Suprapubic skin (tissue), 4 donors: ENCODE results near the gene EVL.

Source experiments
- CTCF ChIP-seq, 2 donors: fragments of 200-600 bp in 1 of 2; fragments of 450-650 bp in 1 of 2; sonication (generic) in 1 of 2; IDR thresholded peaks; one replicate each; pipeline ENCODE4 v1.5.1; 2016 to 2019; ENCODE audit warnings: antibody characterized with exemption in 2 of 2, mild to moderate bottlenecking in 1 of 2, moderate library complexity in 1 of 2
- EP300 ChIP-seq: sonication (generic); formaldehyde crosslinking; IDR thresholded peaks from one replicate; pipeline ENCODE4 v1.6.1; 2017; ENCODE audit warnings: antibody characterized with exemption
- POLR2A ChIP-seq, 2 donors: fragments of 450-650 bp; IDR thresholded peaks; one replicate each; pipeline ENCODE4 v1.6.1; 2017; ENCODE audit warnings: antibody characterized with exemption in 2 of 2, mild to moderate bottlenecking in 2 of 2, moderate library complexity in 2 of 2
- POLR2AphosphoS5 ChIP-seq, 3 donors: sonication (generic); formaldehyde crosslinking; IDR thresholded peaks; one replicate each; pipeline ENCODE4 v1.6.1; 2017; ENCODE audit warnings: antibody characterized with exemption in 3 of 3

DNA sequence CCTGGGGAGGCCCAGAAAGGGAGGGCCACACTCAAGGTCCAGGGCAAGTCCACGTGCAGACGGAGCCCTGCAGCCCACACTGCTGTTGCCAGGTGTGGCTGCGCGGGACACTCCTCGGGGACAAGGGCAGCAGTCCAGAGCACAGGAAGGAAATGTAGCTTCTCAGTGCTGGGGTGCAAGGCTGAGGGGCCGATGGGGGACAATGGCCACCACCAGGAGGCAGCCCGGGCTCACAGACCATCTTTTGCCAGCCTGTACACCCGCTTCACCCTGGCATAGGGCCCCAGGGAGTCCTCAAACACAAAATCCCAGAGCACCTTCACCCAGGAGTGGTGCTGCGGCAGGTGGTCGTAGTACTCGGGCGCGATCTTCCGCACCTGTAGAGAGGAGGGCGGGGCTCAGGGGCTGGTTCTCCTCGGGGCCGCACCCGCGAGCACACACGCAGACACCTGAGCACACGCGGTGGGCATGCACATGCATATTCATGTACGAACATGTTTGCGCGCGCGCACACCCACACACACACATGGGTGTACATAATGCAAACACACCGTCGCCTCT, 81.4 kb downstream of the EVL start:
- TF ChIP-seq POLR2AphosphoS5 (IDR thresholded peaks at IDR 0.05): no peak
- no peak for TF ChIP-seq CTCF (IDR thresholded peaks at IDR 0.05)
- no peak for TF ChIP-seq EP300
- no peak for TF ChIP-seq POLR2A (IDR thresholded peaks at IDR 0.05)
